ENCODE data around the gene ANKFN1.
A peak's percentile ranks its signal among the peaks of the same experiment; 100 is the strongest.

ANKFN1 gene

GRCh38 chr17:56310782-56311181, 157.5 kb downstream of the ANKFN1 start:
- in situ Hi-C loops (cut with MboI; ENCODE audit: low pct_unique_long_range_greater_than_20kb, low sequenced_read_pairs): no loop called here
- no peak for DNase-seq

GRCh38 chr17:56313201-56313600, 159.9 kb downstream of the ANKFN1 start:
- in situ Hi-C loops (cut with MboI; ENCODE audit: low pct_unique_long_range_greater_than_20kb, low sequenced_read_pairs): no loop called here
- DNase-seq: peak; percentile 8

GRCh38 chr17:56314026-56314425, 160.8 kb downstream of the ANKFN1 start:
- DNase-seq: no peak
- in situ Hi-C loops (cut with MboI; ENCODE audit: low pct_unique_long_range_greater_than_20kb, low sequenced_read_pairs): no loop called here

- no peak for DNase-seq
- in situ Hi-C loops (cut with MboI; ENCODE audit: low pct_unique_long_range_greater_than_20kb, low sequenced_read_pairs): no loop called here
Measured at GRCh38 chr17:56314984-56315602, 161.8 kb downstream of the ANKFN1 start.

GRCh38 chr17:56316604-56317003, 163.3 kb downstream of the ANKFN1 start:
- in situ Hi-C loops (cut with MboI; ENCODE audit: low pct_unique_long_range_greater_than_20kb, low sequenced_read_pairs): no loop called here
- no peak for DNase-seq

GRCh38 chr17:56317351-56318208, 164.3 kb downstream of the ANKFN1 start:
- no peak for DNase-seq
- in situ Hi-C loops (cut with MboI; ENCODE audit: low pct_unique_long_range_greater_than_20kb, low sequenced_read_pairs): no loop called here

GRCh38 chr17:56319531-56319930, 166.3 kb downstream of the ANKFN1 start:
- in situ Hi-C loops (cut with MboI; ENCODE audit: low pct_unique_long_range_greater_than_20kb, low sequenced_read_pairs): no loop called here
- peak; percentile 66 for DNase-seq

GRCh38 chr17:56320443-56320842, 167.2 kb downstream of the ANKFN1 start:
- in situ Hi-C loops (cut with MboI; ENCODE audit: low pct_unique_long_range_greater_than_20kb, low sequenced_read_pairs): no loop called here
- DNase-seq: no peak

GRCh38 chr17:56322991-56323390, 169.7 kb downstream of the ANKFN1 start:
- DNase-seq: no peak
- in situ Hi-C loops (cut with MboI; ENCODE audit: low pct_unique_long_range_greater_than_20kb, low sequenced_read_pairs): no loop called here

GRCh38 chr17:56324676-56325075, 171.4 kb downstream of the ANKFN1 start:
- in situ Hi-C loops (cut with MboI; ENCODE audit: low pct_unique_long_range_greater_than_20kb, low sequenced_read_pairs): no loop called here

GRCh38 chr17:56325313-56326000, 172.2 kb downstream of the ANKFN1 start:
- in situ Hi-C loops (cut with MboI; ENCODE audit: low pct_unique_long_range_greater_than_20kb, low sequenced_read_pairs): no loop called here
- no peak for DNase-seq

More at GRCh38 chr17:56324676-56325075, 171.4 kb downstream of the ANKFN1 start:
- DNase-seq: no peak

GRCh38 chr17:56326001-56326359, 172.7 kb downstream of the ANKFN1 start:
- in situ Hi-C loops (cut with MboI; ENCODE audit: low pct_unique_long_range_greater_than_20kb, low sequenced_read_pairs): no loop called here
- peak; percentile 5 for DNase-seq

- in situ Hi-C loops (cut with MboI; ENCODE audit: low pct_unique_long_range_greater_than_20kb, low sequenced_read_pairs): no loop called here
- DNase-seq: no peak
Measured at GRCh38 chr17:56347639-56348038, 194.4 kb downstream of the ANKFN1 start.

GRCh38 chr17:56350592-56350991, 197.3 kb downstream of the ANKFN1 start:
- no peak for DNase-seq
- in situ Hi-C loops (cut with MboI; ENCODE audit: low pct_unique_long_range_greater_than_20kb, low sequenced_read_pairs): loop anchor here (25.0 kb wide), 1 partner anchor 88 kb away; no protein-coding TSS in a partner anchor

- DNase-seq: no peak
- in situ Hi-C loops (cut with MboI; ENCODE audit: low pct_unique_long_range_greater_than_20kb, low sequenced_read_pairs): loop anchor here (25.0 kb wide), 1 partner anchor 89 kb away; no protein-coding TSS in a partner anchor
Measured at GRCh38 chr17:56351675-56352074, 198.4 kb downstream of the ANKFN1 start.

- DNase-seq: no peak
- in situ Hi-C loops (cut with MboI; ENCODE audit: low pct_unique_long_range_greater_than_20kb, low sequenced_read_pairs): loop anchor here (25.0 kb wide), 1 partner anchor 96 kb away; no protein-coding TSS in a partner anchor
Measured at GRCh38 chr17:56358651-56359050, 205.4 kb downstream of the ANKFN1 start.

GRCh38 chr17:56359518-56359917, 206.2 kb downstream of the ANKFN1 start:
- in situ Hi-C loops (cut with MboI; ENCODE audit: low pct_unique_long_range_greater_than_20kb, low sequenced_read_pairs): loop anchor here (25.0 kb wide), 1 partner anchor 97 kb away; no protein-coding TSS in a partner anchor
- no peak for DNase-seq

GRCh38 chr17:56367366-56367765, 214.1 kb downstream of the ANKFN1 start:
- in situ Hi-C loops (cut with MboI; ENCODE audit: low pct_unique_long_range_greater_than_20kb, low sequenced_read_pairs): loop anchor here (25.0 kb wide), 1 partner anchor 105 kb away; no protein-coding TSS in a partner anchor
- DNase-seq: no peak

- no peak for DNase-seq
- in situ Hi-C loops (cut with MboI; ENCODE audit: low pct_unique_long_range_greater_than_20kb, low sequenced_read_pairs): loop anchor here (25.0 kb wide), 1 partner anchor 112 kb away; no protein-coding TSS in a partner anchor
Measured at GRCh38 chr17:56373981-56374833, 220.9 kb downstream of the ANKFN1 start.
